Endothelial cell of umbilical vein (primary cell): ENCODE measurements around the gene GPR137B. TPM values are rescaled to one million over a fixed set of nuclear protein-coding genes. Genes with fewer than 3 reads are reported as not detected.

Source experiments
- BruUV-seq: library from RNA; stranded (reverse); fragments of 400-500 nt; replicated peaks from 2 replicates; lab custom pipeline; 2021; lab: Mats Ljungman, UMichigan
- CTCF ChIA-PET: fragments of 300-600, 350-600 bp; sonication (Branson Sonifier 250); formaldehyde crosslinking; loops from one replicate; lab custom pipeline; 2021; ENCODE audit warnings: antibody characterized with exemption, inconsistent platforms; lab: Charles Lee
- POLR2A ChIA-PET: fragments of 300-600, 350-600 bp; sonication (Branson Sonifier 250); formaldehyde crosslinking; loops from one replicate; lab custom pipeline; 2021; ENCODE audit warnings: antibody characterized with exemption, inconsistent platforms; lab: Charles Lee
- DNase-seq: peaks from one replicate; pipeline ENCODE4 v3.0.0-alpha.2; 2011; ENCODE audit warnings: low read depth, low spot score
- FAIRE-seq: peaks from 2 replicates; lab custom pipeline; 2011; peaks lifted over from hg19 to GRCh38; lab: Jason Lieb, UNC
- H2AFZ ChIP-seq: 2 replicates; pipeline ENCODE4 v1.6.0; 2012; ENCODE audit warnings: low read depth, low read length, control low read depth, inconsistent platforms
- H3K27ac ChIP-seq: 2 replicates; pipeline ENCODE4 v1.5.1; 2011; ENCODE audit warnings: low read depth, mild to moderate bottlenecking, control low read depth, low read length, moderate library complexity; ENCODE audit not compliant: insufficient read depth
- H3K27me3 ChIP-seq, 2 experiments: 2 replicates each; pipeline versions ENCODE4 v1.6.0 to v1.6.1; 2011; ENCODE audit warnings: low read length in 2 of 2, mixed read lengths in 1 of 2; ENCODE audit not compliant: control insufficient read depth in 2 of 2, insufficient read depth in 2 of 2
- H3K36me3 ChIP-seq, 2 experiments: 2 replicates in 1 of 2; 3 replicates in 1 of 2; pipeline ENCODE4 v1.5.1; 2011; ENCODE audit warnings: low read length in 2 of 2, mild to moderate bottlenecking in 1 of 2, moderate library complexity in 1 of 2; ENCODE audit not compliant: control insufficient read depth in 2 of 2, insufficient read depth in 2 of 2; ENCODE audit errors: extremely low read depth in 1 of 2
- H3K4me1 ChIP-seq: 3 replicates; pipeline ENCODE4 v1.5.1; 2011; ENCODE audit warnings: mild to moderate bottlenecking, low read length; ENCODE audit not compliant: control insufficient read depth, insufficient read depth; ENCODE audit errors: extremely low read depth
- H3K4me2 ChIP-seq: 2 replicates; pipeline ENCODE4 v1.6.1; 2011; ENCODE audit warnings: low read length, control low read depth, mixed read lengths; ENCODE audit not compliant: insufficient read depth
- H3K4me3 ChIP-seq, 3 experiments: fragments of 200-600 bp in 1 of 3; sonication (generic), shearing (Covaris generic) in 1 of 3; replicated peaks in 1 of 3; 2 replicates each; pipeline ENCODE4 v1.5.1; 2011 to 2016; ENCODE audit warnings: control low read depth in 3 of 3, low read length in 3 of 3, mild to moderate bottlenecking in 2 of 3, inconsistent platforms in 1 of 3, low read depth in 1 of 3, moderate library complexity in 1 of 3; ENCODE audit not compliant: insufficient read depth in 1 of 3
- H3K79me2 ChIP-seq: 2 replicates; pipeline ENCODE4 v1.6.0; 2012; ENCODE audit warnings: low read length, inconsistent platforms; ENCODE audit not compliant: control insufficient read depth, insufficient read depth
- H3K9ac ChIP-seq: replicated peaks from 2 replicates; pipeline ENCODE3; 2011; ENCODE audit warnings: low read length, control low read depth; ENCODE audit not compliant: insufficient read depth; ENCODE audit errors: extremely low read depth
- H3K9me1 ChIP-seq: replicated peaks from 3 replicates; pipeline ENCODE4 v1.6.0; 2011; ENCODE audit warnings: mild to moderate bottlenecking, low read length; ENCODE audit not compliant: control insufficient read depth, insufficient read depth; ENCODE audit errors: extremely low read depth
- H3K9me3 ChIP-seq: replicated peaks from 2 replicates; pipeline ENCODE4 v1.5.1; 2012; ENCODE audit warnings: low read length, inconsistent platforms; ENCODE audit not compliant: control insufficient read depth, insufficient read depth
- H4K20me1 ChIP-seq: replicated peaks from 2 replicates; pipeline ENCODE3; 2011; ENCODE audit warnings: mild to moderate bottlenecking, low read length; ENCODE audit not compliant: control insufficient read depth, insufficient read depth; ENCODE audit errors: extremely low read depth
- CTCF ChIP-seq, 2 donors: IDR thresholded peaks; 1 replicate in 1 of 2; 2 replicates in 1 of 2; pipeline ENCODE4 v1.5.1; 2011; ENCODE audit warnings: low read length in 2 of 2, mild to moderate bottlenecking in 2 of 2, moderate library complexity in 2 of 2, control low read depth in 1 of 2, inconsistent platforms in 1 of 2, low read depth in 1 of 2; ENCODE audit not compliant: insufficient read depth in 1 of 2; ENCODE audit errors: extremely low read depth in 1 of 2
- EZH2 ChIP-seq: IDR thresholded peaks from 2 replicates; pipeline ENCODE4 v1.6.1; 2012; ENCODE audit warnings: borderline replicate concordance, low read depth, mild to moderate bottlenecking, moderate library complexity, low read length, inconsistent platforms; ENCODE audit not compliant: severe bottlenecking
- FOS ChIP-seq: IDR thresholded peaks from 2 replicates; pipeline ENCODE4 v1.6.1; 2011; ENCODE audit warnings: mild to moderate bottlenecking, low read length, moderate library complexity, borderline replicate concordance; ENCODE audit not compliant: insufficient read depth
- GATA2 ChIP-seq: IDR thresholded peaks from 2 replicates; pipeline ENCODE4 v1.7.0; 2011; ENCODE audit warnings: low read depth, mild to moderate bottlenecking, moderate library complexity, mixed read lengths, low read length; ENCODE audit not compliant: insufficient read length, insufficient read depth
- JUN ChIP-seq: IDR thresholded peaks from 2 replicates; pipeline ENCODE4 v1.6.1; 2011; ENCODE audit warnings: borderline replicate concordance, low read depth; ENCODE audit not compliant: insufficient read length, insufficient read depth
- MYC ChIP-seq: IDR thresholded peaks from one replicate; pipeline ENCODE4 v1.6.1; 2011; ENCODE audit warnings: mild to moderate bottlenecking, low read depth, low read length
- POLR2A ChIP-seq: IDR thresholded peaks from 2 replicates; pipeline ENCODE4 v1.6.1; 2012; ENCODE audit warnings: low read depth, mild to moderate bottlenecking, control low read depth, low read length
- POLR2AphosphoS5 ChIP-seq: IDR thresholded peaks from 2 replicates; pipeline ENCODE4 v1.6.1; 2012; ENCODE audit warnings: low read depth, mild to moderate bottlenecking, control low read depth, low read length, moderate library complexity; ENCODE audit not compliant: insufficient read depth
- dilution Hi-C: fragments of 300-500 bp; cut with MboI; formaldehyde crosslinking; loops from one replicate; pipeline ENCODE4 v1.15.0; 2019; ENCODE audit warnings: low sequenced_read_pairs; ENCODE audit not compliant: extremely low pct_ligation_motif_present
- intact Hi-C: fragments of 100-400 bp; cut with micrococcal nuclease; formaldehyde crosslinking; loops from one replicate; pipeline ENCODE4 v1.10.0; 2022
- polyA plus RNA-seq, 4 experiments: library from polyadenylated mRNA; depleted of rRNA in 3 of 4; stranded (reverse) in 3 of 4; unstranded in 1 of 4; fragments of >200 nt; gene quantifications; 2 replicates each; pipeline versions ENCODE4 v1.2.1 to v1.2.3, GENCODE V29; 2011 to 2012; ENCODE audit warnings: missing spikeins in 1 of 4
- total RNA-seq: library from RNA; stranded (reverse); gene quantifications from 2 replicates; pipeline ENCODE4 v1.2.3, GENCODE V29; 2021

Gene GPR137B
- total and polyA plus RNA-seq, 2 donors (not counting 3 experiments of a cell fraction or from before 2014, with no cell fraction given), result 7.8 to 11.9 TPM

GRCh38 chr1:236247286-236247685 lies 104.9 kb downstream of the GPR137B start:
- no peaks in the 10 kb centered on the region for H3K36me3 ChIP-seq
- H3K4me3 ChIP-seq, result no peak overlapping the region
- no TSS peak for BruUV-seq
- dilution Hi-C loops (no loop called here), intact Hi-C loops (no loop called here)
- no peak overlapping the region for H3K9ac ChIP-seq
- ChIA-PET POLR2A (no interaction called here), CTCF (no interaction called here)
- TF ChIP-seq JUN (no peak), CTCF (IDR thresholded peaks at IDR 0.05; ENCODE audit: extremely low read depth in 1 of 2, insufficient read depth in 1 of 2, low read depth in 1 of 2, low read length in 2 of 2) (no peak), MYC (no peak), GATA2 (no peak), POLR2AphosphoS5 (no peak), EZH2 (no peak), FOS (no peak), POLR2A (no peak)
- no peak overlapping the region for H3K4me2 ChIP-seq
- H3K4me1 ChIP-seq, result no peaks in the 10 kb centered on the region
- no peaks in the 10 kb centered on the region for H3K9me1 ChIP-seq
- H2AFZ ChIP-seq, result no peak overlapping the region
- H3K9me3 ChIP-seq, result no peaks in the 10 kb centered on the region
- DNase-seq (no peak), FAIRE-seq (no peak)
- no peaks in the 10 kb centered on the region for H3K79me2 ChIP-seq
- no peak overlapping the region for H3K27ac ChIP-seq
- no peaks in the 10 kb centered on the region for H4K20me1 ChIP-seq
- no peaks in the 10 kb centered on the region for H3K27me3 ChIP-seq
